Measurements from ENCODE around the gene EIF2AK2. TPM values are rescaled to one million over a fixed set of nuclear protein-coding genes. Genes with fewer than 3 reads are reported as not detected.

Gene EIF2AK2
- total and polyA plus RNA-seq, 10 of the 15 experiments (the other 5 are each of a cell fraction or from before 2014, with no cell fraction given) = 16.2 to 81.4 (median 63.3) TPM

DNA sequence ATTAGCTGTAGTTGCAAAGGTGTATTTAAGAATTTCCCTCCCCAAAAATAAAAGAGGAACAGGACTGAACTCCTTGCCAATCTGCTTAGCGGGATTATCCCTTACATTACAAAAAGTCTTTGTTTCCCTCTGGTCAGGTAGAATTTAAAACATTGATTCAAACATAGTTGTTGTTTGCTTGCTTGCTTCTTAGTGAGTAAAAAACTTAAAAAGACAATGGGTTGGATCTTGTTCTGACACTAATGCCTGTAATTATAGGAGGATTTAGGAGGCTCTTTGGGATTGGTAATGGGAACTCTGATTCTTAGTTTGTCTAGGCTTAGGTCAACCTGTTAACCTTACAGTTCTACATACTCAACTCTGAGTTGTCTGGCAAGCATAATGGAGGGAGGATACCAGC, 35.8 kb upstream of the EIF2AK2 start (continued):
- TF ChIP-seq CHD2 (IDR thresholded peaks at IDR 0.05; ENCODE audit: borderline replicate concordance, low read depth, low read length) (no peak), BHLHE40 (IDR thresholded peaks at IDR 0.05; ENCODE audit: borderline replicate concordance in 1 of 2, low read depth in 2 of 2, low read length in 1 of 2) (no peak), NR2F1 (conservative IDR thresholded peaks at IDR 0.05) (no peak)
- TF ChIP-seq, protein P1, sequence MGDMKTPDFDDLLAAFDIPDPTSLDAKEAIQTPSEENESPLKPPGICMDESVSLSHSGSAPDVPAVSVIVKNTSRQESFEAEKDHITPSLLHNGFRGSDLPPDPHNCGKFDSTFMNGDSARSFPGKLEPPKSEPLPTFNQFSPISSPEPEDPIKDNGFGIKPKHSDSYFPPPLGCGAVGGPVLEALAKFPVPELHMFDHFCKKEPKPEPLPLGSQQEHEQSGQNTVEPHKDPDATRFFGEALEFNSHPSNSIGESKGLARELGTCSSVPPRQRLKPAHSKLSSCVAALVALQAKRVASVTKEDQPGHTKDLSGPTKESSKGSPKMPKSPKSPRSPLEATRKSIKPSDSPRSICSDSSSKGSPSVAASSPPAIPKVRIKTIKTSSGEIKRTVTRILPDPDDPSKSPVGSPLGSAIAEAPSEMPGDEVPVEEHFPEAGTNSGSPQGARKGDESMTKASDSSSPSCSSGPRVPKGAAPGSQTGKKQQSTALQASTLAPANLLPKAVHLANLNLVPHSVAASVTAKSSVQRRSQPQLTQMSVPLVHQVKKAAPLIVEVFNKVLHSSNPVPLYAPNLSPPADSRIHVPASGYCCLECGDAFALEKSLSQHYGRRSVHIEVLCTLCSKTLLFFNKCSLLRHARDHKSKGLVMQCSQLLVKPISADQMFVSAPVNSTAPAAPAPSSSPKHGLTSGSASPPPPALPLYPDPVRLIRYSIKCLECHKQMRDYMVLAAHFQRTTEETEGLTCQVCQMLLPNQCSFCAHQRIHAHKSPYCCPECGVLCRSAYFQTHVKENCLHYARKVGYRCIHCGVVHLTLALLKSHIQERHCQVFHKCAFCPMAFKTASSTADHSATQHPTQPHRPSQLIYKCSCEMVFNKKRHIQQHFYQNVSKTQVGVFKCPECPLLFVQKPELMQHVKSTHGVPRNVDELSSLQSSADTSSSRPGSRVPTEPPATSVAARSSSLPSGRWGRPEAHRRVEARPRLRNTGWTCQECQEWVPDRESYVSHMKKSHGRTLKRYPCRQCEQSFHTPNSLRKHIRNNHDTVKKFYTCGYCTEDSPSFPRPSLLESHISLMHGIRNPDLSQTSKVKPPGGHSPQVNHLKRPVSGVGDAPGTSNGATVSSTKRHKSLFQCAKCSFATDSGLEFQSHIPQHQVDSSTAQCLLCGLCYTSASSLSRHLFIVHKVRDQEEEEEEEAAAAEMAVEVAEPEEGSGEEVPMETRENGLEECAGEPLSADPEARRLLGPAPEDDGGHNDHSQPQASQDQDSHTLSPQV (IDR thresholded peaks at IDR 0.05) = no peak

DNA sequence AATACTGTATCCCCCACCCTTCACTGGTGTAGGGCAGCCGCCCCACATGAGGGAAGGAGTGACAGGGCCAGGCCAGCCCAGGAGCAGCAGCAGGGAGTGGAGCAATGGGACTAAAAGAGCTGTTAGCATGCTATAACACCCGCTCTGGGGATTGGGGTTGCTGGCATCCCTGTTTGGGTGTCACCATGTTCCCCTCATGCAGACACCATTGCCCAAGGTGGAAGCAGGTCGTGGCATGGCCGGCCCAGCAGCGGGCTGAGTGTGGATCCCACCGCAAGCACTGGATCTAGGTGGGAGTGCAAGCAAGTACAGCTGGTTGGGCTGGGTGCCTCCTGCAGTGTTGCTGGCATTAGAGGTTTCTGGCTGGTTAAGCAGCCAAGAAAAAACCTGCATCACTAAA, 35.0 kb upstream of the EIF2AK2 start:
- no peaks in the 10 kb centered on the region; the same call in 2 of the 3 replicates for H3K9me3 ChIP-seq (replicated peaks; ENCODE audit: control insufficient read depth, insufficient read depth, low read length)
- ChIA-PET RAD21 (ENCODE audit: unreplicated experiment) (no interaction called here), CTCF (interaction anchor here (1.0 kb wide), 1 partner anchor 205 kb away, joined by 3 read pairs; no protein-coding TSS in a partner anchor), SMC1A (ENCODE audit: uncharacterized antibody, unreplicated experiment) (no interaction called here), POLR2A (no interaction called here)
- DNase-seq (ENCODE audit: low read depth, low spot score) = no peak
- H3K4me3 ChIP-seq = no peak overlapping the region
- no peak for FAIRE-seq
- H4K20me1 ChIP-seq (ENCODE audit: control insufficient read depth, insufficient read depth) = no peaks in the 10 kb centered on the region
- ATAC-seq = no peak
- H2AFZ ChIP-seq (ENCODE audit: control insufficient read depth, low read depth, low read length) = no peak overlapping the region
- no peak overlapping the region for H3K4me2 ChIP-seq (ENCODE audit: control insufficient read depth, insufficient read depth)
- TF ChIP-seq CBFB (IDR thresholded peaks at IDR 0.05; ENCODE audit: low read depth) = no peak
- TF ChIP-seq MTA2 (IDR thresholded peaks at IDR 0.05; ENCODE audit: low read depth) = no peak
- no peak for TF ChIP-seq ZSCAN29 (IDR thresholded peaks at IDR 0.05)
- TF ChIP-seq KAT2A (conservative IDR thresholded peaks at IDR 0.05; ENCODE audit: control insufficient read depth, low read depth, low read length) = no peak
- TF ChIP-seq TCF12 (IDR thresholded peaks at IDR 0.05; ENCODE audit: low read depth, low read length) = no peak
- TF ChIP-seq SMAD5 (IDR thresholded peaks at IDR 0.05; ENCODE audit: low read depth) = no peak
- TF ChIP-seq RELA (IDR thresholded peaks at IDR 0.05; ENCODE audit: borderline replicate concordance, partially characterized antibody) = no peak
- no peak for TF ChIP-seq FOXK2 (IDR thresholded peaks at IDR 0.05)
- TF ChIP-seq ZNF217 (IDR thresholded peaks at IDR 0.05) = no peak
- no peak overlapping the region for H3K27ac ChIP-seq (ENCODE audit: control insufficient read depth, insufficient read depth)
- H3K36me3 ChIP-seq (ENCODE audit: control insufficient read depth in 2 of 2, insufficient read depth in 2 of 2, low read length in 1 of 2) = no peaks in the 10 kb centered on the region
- no peaks in the 10 kb centered on the region for H3K27me3 ChIP-seq (replicated peaks in 1 of 2; ENCODE audit: control insufficient read depth in 2 of 2, insufficient read depth in 2 of 2, low read length in 1 of 2)
- H3K4me1 ChIP-seq (ENCODE audit: control insufficient read depth, insufficient read depth, low read length) = no peaks in the 10 kb centered on the region; the same call in 1 of the 2 replicates
- peaks cover 4% of the 10 kb centered on the region for H3K79me2 ChIP-seq (ENCODE audit: control insufficient read depth, insufficient read depth, low read length)
- 52% methylated on average over 6 of the region's 6 CpGs for WGBS (ENCODE audit: insufficient coverage, insufficient replicate concordance, low lambda C conversion rate, missing lambda C conversion rate)
- in situ Hi-C loops (cut with MboI) (no loop called here), intact Hi-C loops (cut with micrococcal nuclease; ENCODE audit: unreplicated experiment) (no loop called here)
- BruUV-seq (replicated peaks) = no TSS peak
- no peak overlapping the region for H3K9ac ChIP-seq (ENCODE audit: control insufficient read depth, insufficient read depth, low read length)

All from GM12878 (cell line).